GM19035 (cell line): ENCODE measurements around the gene LINS1.
"Not testable (repeated sequence)": the region's sequence is repeated elsewhere in the genome, so short reads cannot be mapped to it uniquely, and the experiment has no call there.

Experiments used
- ATAC-seq: cut with Tn5 transposase; IDR thresholded peaks from one replicate; pipeline ENCODE4 v1.9.1; 2021; ENCODE audit not compliant: unreplicated experiment

The LINS1 gene

GRCh38 chr15:100601617-100602063 is 344 bp downstream of the LINS1 start:
- peak; percentile 16 for ATAC-seq

- ATAC-seq: no peak
Observed at GRCh38 chr15:100601163-100601562, 821 bp downstream of the LINS1 start.

- ATAC-seq: no peak
Observed at GRCh38 chr15:100598655-100599054, 3.3 kb downstream of the LINS1 start.

- ATAC-seq: no peak
Observed at GRCh38 chr15:100597862-100598261, 4.1 kb downstream of the LINS1 start.

- ATAC-seq: peak; percentile 64
Observed at GRCh38 chr15:100596792-100597191, 5.2 kb downstream of the LINS1 start.

GRCh38 chr15:100595964-100596363 is 6.0 kb downstream of the LINS1 start:
- ATAC-seq: no peak

- ATAC-seq: no peak
Observed at GRCh38 chr15:100593431-100593830, 8.6 kb downstream of the LINS1 start.

GRCh38 chr15:100592898-100593297 is 9.1 kb downstream of the LINS1 start:
- no peak for ATAC-seq

- ATAC-seq: no peak
Observed at GRCh38 chr15:100591835-100592234, 10.1 kb downstream of the LINS1 start.

- not testable (repeated sequence) for ATAC-seq
Observed at GRCh38 chr15:100591163-100591562, 10.8 kb downstream of the LINS1 start.

- ATAC-seq: no peak
Observed at GRCh38 chr15:100588638-100589242, 13.2 kb downstream of the LINS1 start.

GRCh38 chr15:100580414-100580813 is 21.6 kb downstream of the LINS1 start:
- no peak for ATAC-seq

- ATAC-seq: no peak
Observed at GRCh38 chr15:100573526-100573925, 28.5 kb downstream of the LINS1 start.

- no peak for ATAC-seq
Observed at GRCh38 chr15:100572362-100572983, 29.5 kb downstream of the LINS1 start.

- no peak for ATAC-seq
Observed at GRCh38 chr15:100571592-100572167, 30.3 kb downstream of the LINS1 start.

- peak; percentile 69 for ATAC-seq
Observed at GRCh38 chr15:100570735-100571313, 31.2 kb downstream of the LINS1 start.

GRCh38 chr15:100570275-100570674 is 31.7 kb downstream of the LINS1 start:
- ATAC-seq: no peak

GRCh38 chr15:100569391-100569790 is 32.6 kb downstream of the LINS1 start:
- ATAC-seq: no peak

GRCh38 chr15:100566850-100567628 is 34.9 kb downstream of the LINS1 start:
- no peak for ATAC-seq

- ATAC-seq: no peak
Observed at GRCh38 chr15:100565591-100565990, 36.4 kb downstream of the LINS1 start.

GRCh38 chr15:100560323-100560722 is 41.7 kb downstream of the LINS1 start:
- ATAC-seq: no peak
